ENCODE measurements around the gene PLBD2.

DNA sequence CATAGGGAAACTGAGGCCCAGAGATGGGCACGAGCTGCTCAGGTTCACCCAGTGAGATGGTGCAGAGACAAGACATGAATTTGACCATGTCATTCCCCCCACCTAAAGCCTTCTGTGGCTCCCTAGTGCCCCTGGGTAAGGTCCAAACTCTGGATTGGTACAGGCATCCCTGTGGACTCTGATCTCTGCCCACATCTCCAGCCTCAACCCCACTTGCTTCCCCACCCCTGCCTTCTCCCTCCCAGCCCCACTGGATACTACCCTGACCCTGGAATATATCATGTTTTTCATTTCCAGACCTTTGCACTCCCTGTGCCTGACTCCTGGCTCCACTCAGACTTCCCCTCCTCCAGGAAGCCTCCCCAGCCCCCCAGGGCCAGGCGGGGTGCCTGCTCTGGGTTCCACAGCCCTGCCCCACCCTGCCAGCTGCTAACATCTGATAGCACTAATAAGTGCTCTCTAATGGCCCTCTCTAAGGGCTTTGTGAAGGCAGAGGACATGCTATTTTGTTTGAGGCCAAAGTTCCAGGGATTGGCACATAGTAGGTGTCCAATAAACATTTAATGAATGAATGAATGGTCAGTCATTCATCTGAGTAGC lies 62.7 kb downstream of the PLBD2 start:
- TF ChIP-seq, protein P1, sequence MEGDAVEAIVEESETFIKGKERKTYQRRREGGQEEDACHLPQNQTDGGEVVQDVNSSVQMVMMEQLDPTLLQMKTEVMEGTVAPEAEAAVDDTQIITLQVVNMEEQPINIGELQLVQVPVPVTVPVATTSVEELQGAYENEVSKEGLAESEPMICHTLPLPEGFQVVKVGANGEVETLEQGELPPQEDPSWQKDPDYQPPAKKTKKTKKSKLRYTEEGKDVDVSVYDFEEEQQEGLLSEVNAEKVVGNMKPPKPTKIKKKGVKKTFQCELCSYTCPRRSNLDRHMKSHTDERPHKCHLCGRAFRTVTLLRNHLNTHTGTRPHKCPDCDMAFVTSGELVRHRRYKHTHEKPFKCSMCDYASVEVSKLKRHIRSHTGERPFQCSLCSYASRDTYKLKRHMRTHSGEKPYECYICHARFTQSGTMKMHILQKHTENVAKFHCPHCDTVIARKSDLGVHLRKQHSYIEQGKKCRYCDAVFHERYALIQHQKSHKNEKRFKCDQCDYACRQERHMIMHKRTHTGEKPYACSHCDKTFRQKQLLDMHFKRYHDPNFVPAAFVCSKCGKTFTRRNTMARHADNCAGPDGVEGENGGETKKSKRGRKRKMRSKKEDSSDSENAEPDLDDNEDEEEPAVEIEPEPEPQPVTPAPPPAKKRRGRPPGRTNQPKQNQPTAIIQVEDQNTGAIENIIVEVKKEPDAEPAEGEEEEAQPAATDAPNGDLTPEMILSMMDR (IDR thresholded peaks at IDR 0.05): no peak
- TF ChIP-seq POLR2A (IDR thresholded peaks at IDR 0.05): no peak

All from body of pancreas (tissue), 4 donors.